GM12878 (cell line): Measurements from ENCODE around the gene SUMF1. TPM values are rescaled to one million over a fixed set of nuclear protein-coding genes. Genes with fewer than 3 reads are reported as not detected.
A peak's percentile ranks its signal among the peaks of the same experiment; 100 is the strongest.

Experiments
- ATAC-seq: fragments of 200-7000 bp; cut with Tn5 transposase; 3 replicates; pipeline ENCODE4 v1.9.1; 2020; ENCODE audit warnings: mild to moderate bottlenecking, moderate library complexity
- BruUV-seq: library from RNA; stranded (reverse); fragments of 400-500 nt; replicated peaks from 2 replicates; lab custom pipeline; 2021; lab: Mats Ljungman, UMichigan
- CTCF ChIA-PET: fragments of 300-600 bp; sonication (Branson Sonifier 250); formaldehyde crosslinking; extraction: SDS; loops from one replicate; lab custom pipeline; 2021; ENCODE audit warnings: inconsistent platforms; lab: Yijun Ruan, JAX
- POLR2A ChIA-PET: fragments of 350-600 bp; formaldehyde crosslinking; extraction: SDS; loops from one replicate; lab custom pipeline; 2021; ENCODE audit warnings: inconsistent platforms; lab: Charles Lee
- RAD21 ChIA-PET: fragments of 300-600 bp; sonication (Branson Sonifier 250); formaldehyde crosslinking; loops from one replicate; lab custom pipeline; 2023; ENCODE audit warnings: antibody characterized with exemption; ENCODE audit not compliant: unreplicated experiment; lab: Charles Lee
- SMC1A ChIA-PET: fragments of 300-600 bp; sonication (Branson Sonifier 250); formaldehyde crosslinking; loops from one replicate; lab custom pipeline; 2023; ENCODE audit not compliant: unreplicated experiment, uncharacterized antibody; lab: Charles Lee
- DNase-seq: peaks from one replicate; pipeline ENCODE4 v3.0.0-alpha.2; 2011; ENCODE audit warnings: low read depth, low spot score
- FAIRE-seq: peaks from 3 replicates; lab custom pipeline; 2011; peaks lifted over from hg19 to GRCh38; lab: Jason Lieb, UNC
- H2AFZ ChIP-seq: 2 replicates; pipeline ENCODE4 v1.6.0; 2011; ENCODE audit warnings: low read depth, low read length, control low read depth; ENCODE audit not compliant: control insufficient read depth
- H3K27ac ChIP-seq: 2 replicates; pipeline ENCODE4 v1.5.1; 2011; ENCODE audit warnings: control low read depth; ENCODE audit not compliant: control insufficient read depth, insufficient read depth
- H3K27me3 ChIP-seq, 2 experiments: replicated peaks in 1 of 2; 2 replicates each; pipeline versions ENCODE4 v1.6.0 to v1.6.1; 2011; ENCODE audit warnings: low read length in 1 of 2; ENCODE audit not compliant: control insufficient read depth in 2 of 2, insufficient read depth in 2 of 2
- H3K36me3 ChIP-seq, 2 experiments: 2 replicates each; pipeline ENCODE4 v1.5.1; 2011; ENCODE audit warnings: low read length in 1 of 2; ENCODE audit not compliant: control insufficient read depth in 2 of 2, insufficient read depth in 2 of 2
- H3K4me1 ChIP-seq: 2 replicates; pipeline ENCODE4 v1.6.1; 2011; ENCODE audit warnings: mild to moderate bottlenecking, low read length, moderate library complexity, mixed read lengths; ENCODE audit not compliant: control insufficient read depth, insufficient read depth
- H3K4me2 ChIP-seq: 2 replicates; pipeline ENCODE4 v1.6.0; 2011; ENCODE audit warnings: control low read depth; ENCODE audit not compliant: control insufficient read depth, insufficient read depth
- H3K4me3 ChIP-seq: fragments of 200-600 bp; sonication (generic); 2 replicates; pipeline ENCODE4 v1.5.1; 2016
- H3K79me2 ChIP-seq: 2 replicates; pipeline ENCODE4 v1.6.0; 2011; ENCODE audit warnings: low read length; ENCODE audit not compliant: control insufficient read depth, insufficient read depth
- H3K9ac ChIP-seq: 2 replicates; pipeline ENCODE4 v1.8.0; 2011; ENCODE audit warnings: low read length, control low read depth, mixed read lengths; ENCODE audit not compliant: control insufficient read depth, insufficient read depth
- H3K9me3 ChIP-seq: replicated peaks from 3 replicates; pipeline ENCODE4 v1.5.1; 2011; ENCODE audit warnings: mild to moderate bottlenecking, low read length; ENCODE audit not compliant: control insufficient read depth, insufficient read depth
- H4K20me1 ChIP-seq: 2 replicates; pipeline ENCODE4 v1.6.0; 2011; ENCODE audit not compliant: control insufficient read depth, insufficient read depth
- CREM ChIP-seq: IDR thresholded peaks from 2 replicates; pipeline ENCODE4 v1.6.1; 2014; ENCODE audit warnings: antibody characterized with exemption, low read depth
- NFIC ChIP-seq: IDR thresholded peaks from 2 replicates; pipeline ENCODE4 v1.6.1; 2012; ENCODE audit warnings: low read depth, mild to moderate bottlenecking, inconsistent platforms, low read length, moderate library complexity
- PAX5 ChIP-seq: IDR thresholded peaks from 2 replicates; pipeline ENCODE4 v1.6.1; 2011; ENCODE audit warnings: low read depth, low read length, borderline replicate concordance
- PML ChIP-seq: IDR thresholded peaks from 2 replicates; pipeline ENCODE4 v1.6.1; 2012; ENCODE audit warnings: low read length, inconsistent platforms
- SPI1 ChIP-seq: IDR thresholded peaks from 2 replicates; pipeline ENCODE4 v1.6.1; 2011; ENCODE audit warnings: low read depth, mild to moderate bottlenecking, low read length, moderate library complexity, borderline replicate concordance; ENCODE audit not compliant: insufficient read depth
- WGBS: methylation state at CpG from one replicate; pipeline ENCODE4 v1.1.6; 2016; ENCODE audit warnings: low lambda C conversion rate; ENCODE audit not compliant: insufficient replicate concordance, insufficient coverage; ENCODE audit errors: missing lambda C conversion rate; 5-methylcytosine and 5-hydroxymethylcytosine counted together
- in situ Hi-C: fragments of 300-500 bp; cut with MboI; formaldehyde crosslinking; loops from 9 replicates; pipeline ENCODE4 v1.14.3; 2018; ENCODE audit warnings: mixed read lengths
- intact Hi-C: fragments of 100-400 bp; cut with micrococcal nuclease; formaldehyde crosslinking; loops from one replicate; pipeline ENCODE4 v1.14.2; 2022; ENCODE audit not compliant: unreplicated experiment
- polyA plus RNA-seq, 11 experiments: library from polyadenylated mRNA; depleted of rRNA in 4 of 11; unstranded in 6 of 11; stranded (reverse) in 5 of 11; fragments of >200 nt; fragmentation: Nextera tagmentation in 4 of 11; fragmentation: Illumina TruSeq in 1 of 11; extraction: Ambion mirVana in 4 of 11; extraction: Trizol in 1 of 11; gene quantifications; 1 replicate in 1 of 11; 2 replicates in 10 of 11; pipeline versions ENCODE4 v1.2.1 to v1.2.3, GENCODE V29; 2011 to 2016; ENCODE audit warnings: inconsistent platforms in 2 of 11, missing spikeins in 2 of 11, low read depth in 1 of 11
- total RNA-seq, 4 experiments: library from RNA; depleted of rRNA in 3 of 4; stranded (reverse); fragments of >200 nt in 3 of 4; fragmentation: Illumina TruSeq in 1 of 4; extraction: Trizol in 1 of 4; gene quantifications; 2 replicates each; pipeline versions ENCODE4 v1.2.1 to v1.2.3, GENCODE V29; 2013 to 2021

The SUMF1 gene
- total and polyA plus RNA-seq, 10 of the 15 experiments (the other 5 are each of a cell fraction or from before 2014, with no cell fraction given): 3.2 to 14.3 (median 8.5) TPM

DNA sequence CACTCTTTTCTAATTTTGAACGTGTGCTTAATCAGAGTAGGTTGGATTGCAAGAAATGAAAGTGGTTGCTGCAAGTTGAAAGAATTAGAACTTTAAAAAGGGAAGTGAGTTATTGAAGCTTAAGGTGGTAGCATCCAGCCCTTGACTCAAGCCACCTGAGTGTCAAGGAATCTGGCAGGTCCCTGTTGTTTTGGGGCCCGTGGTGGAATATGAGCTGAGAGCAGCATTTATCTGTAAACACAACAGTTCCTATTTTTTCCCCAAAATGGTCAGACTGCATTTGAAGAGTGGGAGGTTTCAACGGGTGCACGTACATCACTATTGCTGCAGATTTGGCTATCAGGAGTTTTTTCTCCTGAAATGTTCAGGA lies 27.8 kb upstream of the SUMF1 start:
- ChIA-PET SMC1A (interaction anchor here (0.6 to 8.4 kb wide), 20 partner anchors 9 to 703 kb away, joined by 3 to 180 read pairs (median 4); partner anchors contain the start of gene SUMF1), POLR2A (interaction anchor here (0.6 to 7.7 kb wide), 7 partner anchors 12 to 144 kb away, joined by 3 to 132 read pairs (median 7); no protein-coding TSS in a partner anchor), RAD21 (interaction anchor here (0.9 to 6.1 kb wide), 12 partner anchors 12 to 687 kb away, joined by 3 to 128 read pairs (median 8); partner anchors contain the start of gene SUMF1)
- intact Hi-C loops: loop anchor here (1.0 to 5.0 kb wide), 4 partner anchors 9 to 143 kb away; no protein-coding TSS in a partner anchor
- DNase-seq (no peak), FAIRE-seq (no peak)
- H3K9me3 ChIP-seq: no peaks in the 10 kb centered on the region
- peaks cover 27% of the 10 kb centered on the region for H3K79me2 ChIP-seq
- H3K9ac ChIP-seq: peak overlapping the region; percentile 84
- no TSS peak for BruUV-seq
- peak overlapping the region; percentile 82 for H3K27ac ChIP-seq
- in situ Hi-C loops: no loop called here
- H3K27me3 ChIP-seq: no peaks in the 10 kb centered on the region; a peak in 1 of 4 replicates
- H4K20me1 ChIP-seq: no peaks in the 10 kb centered on the region
- H3K36me3 ChIP-seq: peaks cover 0 to 5% of the 10 kb centered on the region in 2 experiments; a peak in 3 of 4 replicates
- TF ChIP-seq NFIC (0 out of 2 replicates have a peak, but pooled peaks have one; percentile 42), PML (0 out of 2 replicates have a peak, but pooled peaks have one; percentile 21), CREM (0 out of 2 replicates have a peak, but pooled peaks have one; percentile 3), PAX5 (no peak), SPI1 (peak; percentile 95)
- TF ChIP-seq, all 136 proteins: peak for 4
- Histone ChIP-seq H3K4me3 (peak overlapping the region; percentile 84), H3K4me1 (peaks cover 14% of the 10 kb centered on the region), H3K4me2 (peak overlapping the region; percentile 91), H2AFZ (no peak overlapping the region; the same call in 1 of the 2 replicates)
- peak; percentile 29 for ATAC-seq
- CTCF ChIA-PET: interaction anchor here (1.1 to 5.5 kb wide), 8 partner anchors 8 to 485 kb away, joined by 3 to 52 read pairs (median 10); no protein-coding TSS in a partner anchor
- WGBS: 0% methylated on average over 4 of the region's 4 CpGs
